Measurements from ENCODE around the gene LTBP4.
"Not testable (repeated sequence)": the region's sequence is repeated elsewhere in the genome, so short reads cannot be mapped to it uniquely, and the experiment has no call there.

The LTBP4 gene

DNA sequence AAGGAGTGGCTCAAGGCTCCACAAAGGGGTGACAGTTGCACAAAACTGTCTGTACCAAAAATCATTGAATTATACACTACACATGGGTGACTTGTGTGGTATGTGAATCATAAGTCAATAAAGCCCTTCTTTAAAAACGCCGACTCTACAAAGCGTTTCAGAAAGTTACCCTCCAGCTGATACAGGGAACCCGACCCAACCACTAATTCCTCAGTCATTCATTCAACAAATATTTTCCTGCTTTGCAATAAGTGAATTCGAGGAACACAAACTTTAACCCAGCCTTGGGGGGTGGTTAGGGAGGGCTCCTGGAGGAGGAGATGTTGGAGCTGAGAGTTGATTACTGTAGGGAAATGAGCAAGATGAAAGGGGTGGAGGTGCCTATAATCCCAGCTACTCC lies 32.0 kb downstream of the LTBP4 start:
- no peak for DNase-seq

DNA sequence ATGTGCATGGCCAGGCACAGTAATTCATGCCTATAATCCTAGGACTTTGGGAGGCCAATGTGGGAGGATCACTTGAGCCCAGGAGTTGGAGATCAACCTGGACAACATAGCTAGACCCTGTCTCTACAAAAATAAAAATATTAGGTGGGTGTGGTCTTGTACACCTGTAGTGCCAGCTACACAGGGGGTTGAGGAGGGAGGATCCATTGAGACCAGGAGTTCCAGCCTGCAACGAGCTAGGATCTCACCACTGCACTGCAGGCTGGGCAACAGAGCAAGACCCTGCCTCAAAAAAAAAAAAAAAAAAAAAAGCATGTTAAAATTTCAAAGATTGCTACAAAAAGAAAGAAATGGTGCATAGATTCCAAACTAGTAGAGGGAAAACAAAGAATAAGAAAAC lies 37.2 kb downstream of the LTBP4 start:
- DNase-seq: no peak

DNA sequence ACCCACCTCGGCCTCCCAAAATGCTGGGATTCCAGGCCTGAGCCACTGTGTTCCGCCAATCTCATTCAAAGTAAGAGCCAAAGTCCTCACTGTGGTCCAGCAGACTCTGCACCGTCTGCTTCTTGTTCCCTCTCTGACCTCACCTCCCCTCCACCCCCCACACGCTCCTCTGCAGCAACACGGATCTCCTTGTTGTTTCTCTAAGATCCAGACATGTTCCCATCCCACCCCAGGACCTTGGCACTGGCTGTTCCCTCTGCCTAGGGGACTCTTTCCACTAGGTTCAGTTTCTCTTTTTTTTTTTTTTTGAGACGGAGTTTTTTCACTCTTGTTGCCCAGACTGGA lies 38.4 kb downstream of the LTBP4 start:
- no peak for DNase-seq

DNA sequence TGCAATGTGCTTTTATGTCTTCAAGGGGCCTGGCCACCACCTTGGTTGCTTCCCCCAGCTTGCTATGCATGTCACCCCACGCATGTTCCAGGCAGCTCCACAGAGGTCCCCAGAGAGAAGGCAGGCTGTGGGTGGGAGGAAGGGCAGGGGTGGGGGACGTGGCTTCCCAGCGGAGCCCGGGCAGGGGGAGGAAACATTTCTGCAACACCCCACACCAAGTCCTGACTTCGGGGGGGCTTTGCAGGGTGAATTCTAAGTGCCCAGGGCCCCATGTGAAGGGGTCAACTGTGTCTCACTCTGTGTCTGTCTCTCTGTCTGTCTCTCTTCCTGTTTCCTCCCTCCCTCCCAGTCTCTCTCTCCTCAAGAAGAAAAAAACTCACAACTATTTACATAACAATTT lies 39.6 kb downstream of the LTBP4 start:
- DNase-seq: no peak

DNA sequence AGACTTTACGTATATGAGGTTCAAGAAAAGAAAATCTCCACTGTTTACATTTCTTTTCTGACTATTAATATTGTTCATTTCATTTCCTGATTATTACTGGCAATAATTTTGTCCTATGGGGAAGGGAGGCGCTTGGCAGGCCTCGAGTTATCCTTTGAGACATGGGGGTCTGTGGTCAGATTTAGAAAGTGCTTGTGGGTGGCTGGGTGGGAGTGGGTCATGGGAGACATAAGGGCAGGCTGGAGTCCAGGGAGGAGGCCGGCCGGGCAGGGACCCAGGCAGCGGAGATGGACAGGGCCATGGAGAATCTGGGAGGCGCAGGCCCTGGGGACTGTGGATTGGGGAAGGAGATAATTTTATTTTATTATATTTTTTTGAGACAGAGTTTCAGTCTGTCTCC lies 40.1 kb downstream of the LTBP4 start:
- DNase-seq: no peak

DNA sequence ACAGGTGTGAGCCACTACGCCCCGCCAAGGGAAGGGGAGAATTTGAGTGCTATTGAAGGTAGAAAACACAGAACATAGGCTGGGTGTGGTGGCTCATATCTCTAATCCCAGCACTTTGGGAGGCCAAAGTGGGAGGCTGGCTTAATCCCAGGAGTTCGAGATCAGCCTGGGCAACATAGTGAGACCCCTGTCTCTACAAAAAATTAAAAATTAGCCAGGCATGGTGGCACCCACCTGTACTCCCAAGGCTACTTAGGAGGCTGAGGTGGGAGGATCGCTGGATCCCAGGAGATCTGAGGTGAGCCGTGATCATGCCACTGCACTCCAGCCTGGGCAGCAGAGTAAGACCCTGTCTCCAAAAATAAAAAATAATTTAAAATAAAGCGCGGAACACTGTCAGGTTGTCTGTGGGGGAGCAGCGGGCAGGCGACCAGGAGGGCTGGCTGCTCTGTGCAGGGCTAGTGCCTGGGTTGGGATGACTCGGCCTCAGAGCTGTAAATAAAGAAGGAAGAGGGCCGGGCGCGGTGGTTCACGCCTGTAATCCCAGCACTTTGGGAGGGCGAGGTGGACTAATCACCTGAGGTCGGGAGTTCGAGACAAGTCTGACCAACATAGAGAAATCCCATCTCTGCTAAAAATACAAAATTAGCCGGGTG lies 41.0 kb downstream of the LTBP4 start:
- DNase-seq: no peak

DNA sequence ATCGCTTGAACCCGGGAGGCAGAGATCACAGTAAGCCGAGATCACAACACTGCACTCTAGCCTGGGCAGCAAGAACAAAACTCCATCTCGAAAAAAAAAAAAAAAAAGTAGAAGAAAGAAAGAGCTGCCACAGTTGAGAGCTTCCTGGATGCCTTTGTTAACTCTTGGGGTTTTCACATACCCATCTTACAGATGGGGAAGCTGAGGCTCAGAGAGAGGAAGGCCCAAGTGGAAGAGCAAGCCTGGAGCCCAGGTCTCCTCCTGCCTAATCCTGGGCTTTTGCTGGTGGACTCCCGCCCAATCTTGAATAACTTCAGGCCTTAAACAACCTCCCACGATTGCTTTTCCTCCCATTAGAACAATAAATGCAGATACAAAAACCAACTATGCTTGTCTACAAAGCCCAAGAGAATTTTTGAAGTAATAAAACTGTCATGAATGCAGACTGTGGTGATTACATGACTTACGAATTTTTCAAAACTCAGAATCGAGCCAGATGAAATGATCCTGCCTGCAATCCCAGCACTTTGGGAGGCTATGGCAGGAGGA lies 41.7 kb downstream of the LTBP4 start:
- DNase-seq: no peak

DNA sequence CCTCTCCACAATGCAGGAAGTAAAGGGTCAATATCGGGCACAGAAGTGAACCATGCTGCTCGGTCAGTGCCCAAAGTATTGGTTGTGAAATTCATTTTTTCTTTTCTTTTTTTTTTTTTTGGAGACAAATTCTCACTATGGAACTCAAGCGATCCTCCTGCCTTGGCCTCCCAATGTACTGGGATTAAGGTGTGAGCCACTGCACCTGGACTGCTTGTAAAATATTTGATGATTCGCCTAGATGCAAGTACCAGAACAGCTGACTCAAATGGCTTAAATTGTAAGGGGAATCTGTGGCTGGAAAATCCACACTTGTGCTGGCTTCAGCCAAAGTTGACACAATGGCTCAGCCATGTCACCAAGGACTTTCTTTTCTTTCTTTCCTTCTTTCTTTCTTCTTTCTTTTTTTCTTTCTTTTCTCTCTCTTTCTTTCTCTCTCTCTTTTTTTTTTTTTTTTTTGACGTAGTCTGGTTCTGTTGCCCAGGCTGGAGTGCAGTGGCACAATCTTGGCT lies 45.6 kb downstream of the LTBP4 start:
- no peak for DNase-seq

DNA sequence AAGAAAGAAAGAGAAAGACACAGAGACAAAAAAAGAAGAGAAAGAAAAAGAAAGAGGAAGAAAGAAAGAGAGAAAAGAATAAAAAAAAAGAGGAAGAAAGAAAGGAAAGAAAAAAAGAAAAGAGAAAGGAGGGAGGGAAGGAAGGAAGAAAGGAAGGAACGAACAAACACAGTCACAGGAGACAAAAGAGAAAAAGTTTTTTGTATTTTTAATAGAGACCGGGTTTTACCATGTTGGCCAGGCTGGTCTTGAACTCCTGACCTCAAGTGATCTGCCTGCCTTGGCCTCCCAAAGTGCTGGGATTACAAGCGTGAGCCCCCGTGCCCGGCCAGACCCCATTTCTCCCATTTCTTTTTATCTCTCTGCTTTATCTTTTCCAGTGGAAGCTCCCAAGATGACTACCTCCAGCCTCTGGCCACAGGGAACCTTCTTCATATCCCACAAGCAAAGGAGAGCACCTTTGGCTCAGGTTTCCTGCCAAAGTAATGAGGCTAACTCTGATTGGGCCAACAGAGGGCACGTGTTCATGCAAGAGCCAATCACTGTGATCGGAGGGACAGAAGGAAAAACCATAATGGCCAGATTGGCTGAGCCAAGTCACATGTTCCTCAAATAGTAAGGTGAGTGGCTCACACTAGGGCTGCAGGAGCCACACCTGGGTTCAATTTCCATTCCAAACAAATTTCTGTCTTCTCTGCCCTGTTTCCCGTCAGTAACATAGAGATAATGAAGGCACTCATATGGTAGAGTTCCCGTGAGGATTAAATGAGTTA lies 48.9 kb downstream of the LTBP4 start:
- not testable (repeated sequence) for DNase-seq

DNA sequence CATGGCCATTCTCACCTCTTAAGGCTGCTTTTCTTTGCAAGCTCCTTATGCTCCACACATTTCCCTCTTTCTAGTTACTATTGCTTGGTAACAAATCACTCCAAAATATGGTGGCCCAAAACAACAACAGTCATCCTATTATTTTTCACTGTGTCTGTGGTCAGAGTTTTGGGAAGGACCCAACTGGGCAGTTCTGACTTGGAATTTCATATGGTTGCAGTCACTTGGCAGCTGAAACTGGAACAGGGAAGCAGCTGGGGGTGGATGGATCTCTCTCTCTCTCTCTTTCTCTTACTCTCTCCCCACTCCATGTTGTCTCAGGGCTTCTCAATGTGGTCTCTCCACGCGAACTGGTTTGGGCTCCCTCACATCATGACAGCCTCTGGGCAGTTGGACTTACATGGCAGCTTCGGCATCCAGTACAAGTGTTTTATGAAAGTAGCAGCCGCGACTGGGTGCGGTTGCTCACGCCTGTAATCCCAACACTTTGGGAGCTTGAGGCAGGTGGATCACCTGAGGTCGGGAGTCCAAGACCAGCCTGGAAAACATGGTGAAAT lies 49.7 kb downstream of the LTBP4 start:
- no peak for DNase-seq

DNA sequence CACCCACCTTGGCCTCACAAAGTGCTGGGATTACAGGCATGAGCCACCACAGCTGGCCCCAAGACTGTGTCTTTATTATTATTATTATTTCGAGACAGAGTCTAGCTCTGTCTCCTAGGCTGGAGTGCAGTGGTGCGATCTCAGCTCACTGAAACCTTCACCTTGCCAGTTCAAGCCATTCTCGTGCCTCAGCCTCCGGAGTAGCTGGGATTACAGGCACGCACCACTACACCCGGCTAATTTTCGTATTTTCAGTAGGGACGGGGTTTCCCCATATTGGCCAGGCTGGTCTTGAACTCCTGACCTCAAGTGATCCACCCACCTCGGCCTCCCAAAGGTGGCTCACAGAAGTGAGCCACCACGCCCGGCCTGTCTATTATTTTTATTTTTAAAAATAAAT lies 51.1 kb downstream of the LTBP4 start:
- DNase-seq: not testable (repeated sequence)

DNA sequence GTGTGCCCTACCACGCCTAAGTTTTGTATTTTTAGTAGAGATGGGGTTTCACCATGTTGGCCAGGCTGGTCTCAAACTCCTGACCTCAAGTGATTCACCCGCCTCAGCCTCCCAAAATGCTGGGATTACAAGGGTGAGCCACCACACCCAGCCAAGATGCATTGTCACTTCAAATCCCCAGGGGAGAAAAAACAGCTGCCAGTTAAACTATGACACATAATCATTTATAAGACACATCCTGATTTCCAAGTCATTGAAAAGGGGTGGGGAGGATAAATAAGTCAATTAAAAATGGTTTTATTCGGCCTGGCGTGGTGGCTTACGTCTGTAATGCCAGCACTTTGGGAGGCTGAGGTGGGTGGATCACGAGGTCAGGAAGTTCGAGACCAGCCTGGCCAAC lies 54.5 kb downstream of the LTBP4 start:
- not testable (repeated sequence) for DNase-seq

DNA sequence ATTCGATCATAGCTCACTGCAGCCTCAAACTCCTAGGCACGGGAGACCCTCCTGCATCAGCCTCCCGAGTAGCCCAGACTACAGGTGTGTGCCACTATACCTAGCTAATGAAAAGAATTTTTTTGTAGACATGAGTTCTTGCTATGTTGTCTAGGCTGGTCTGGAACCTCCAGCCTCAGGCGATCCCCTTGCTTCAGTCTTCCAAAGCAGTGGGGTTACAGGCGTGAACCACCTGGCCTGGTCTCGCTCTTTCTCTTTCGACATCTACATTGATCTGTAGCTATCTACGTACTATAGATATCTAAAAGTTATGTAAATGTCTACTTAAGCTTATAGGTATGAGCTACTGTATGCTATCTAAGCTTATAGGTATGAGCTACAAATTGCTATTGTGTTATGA lies 56.9 kb downstream of the LTBP4 start:
- DNase-seq: no peak

DNA sequence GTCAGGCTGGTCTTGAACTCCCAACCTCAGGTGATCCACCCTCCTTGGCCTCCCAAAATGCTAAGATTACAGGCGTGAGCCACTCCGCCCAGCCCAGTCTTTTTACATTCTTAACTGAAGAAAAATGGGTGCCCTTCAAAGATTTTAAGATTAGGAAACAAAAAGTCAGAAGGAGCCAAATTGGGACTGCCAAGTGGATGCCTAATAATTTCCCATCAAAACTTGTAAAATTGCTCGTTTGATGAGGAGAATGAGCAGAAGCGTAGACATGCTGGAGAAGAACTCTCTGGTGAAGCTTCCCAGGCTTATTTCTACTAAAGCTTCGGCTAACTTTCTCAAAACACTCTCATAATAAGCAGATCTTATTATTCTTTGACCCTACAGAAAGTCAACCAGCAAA lies 57.9 kb downstream of the LTBP4 start:
- DNase-seq: no peak

DNA sequence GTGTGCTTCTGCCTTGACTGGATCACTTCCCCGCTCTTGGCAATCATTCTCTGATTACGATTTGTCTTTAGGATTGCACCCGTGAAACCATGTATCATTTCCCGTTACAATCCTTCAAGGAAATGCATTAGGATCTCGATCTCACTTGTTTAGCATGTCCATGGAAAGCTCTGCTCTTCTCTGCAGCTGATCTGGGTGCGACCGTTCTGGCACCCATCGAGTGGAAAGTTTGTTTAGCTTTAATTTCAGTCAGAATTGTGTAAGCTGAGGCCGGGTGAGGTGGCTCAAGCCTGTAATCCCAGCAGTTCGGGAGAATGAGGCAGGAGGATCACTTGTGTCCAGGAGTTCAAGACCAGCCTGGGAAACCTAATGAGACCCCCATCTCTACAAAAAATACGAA lies 58.4 kb downstream of the LTBP4 start:
- DNase-seq: no peak

DNA sequence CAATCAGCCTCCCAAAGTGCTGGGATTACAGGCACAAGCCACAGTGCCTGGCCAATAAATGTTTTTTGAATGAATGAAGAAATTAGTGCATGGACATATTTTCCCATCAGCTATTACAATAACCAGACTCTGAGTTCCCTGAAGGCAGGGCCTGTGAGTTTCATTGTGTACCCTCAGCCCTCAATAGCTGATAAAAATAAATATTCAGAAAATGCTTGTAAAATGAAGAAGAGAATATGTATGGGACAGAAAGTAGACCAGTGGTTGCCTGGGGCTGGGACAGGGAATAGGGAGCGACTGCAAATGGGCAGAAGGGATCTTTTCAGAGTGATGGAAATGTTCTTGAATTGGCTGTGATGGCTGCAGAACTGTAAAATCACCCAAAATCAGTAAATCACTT lies 60.4 kb downstream of the LTBP4 start:
- DNase-seq: no peak

DNA sequence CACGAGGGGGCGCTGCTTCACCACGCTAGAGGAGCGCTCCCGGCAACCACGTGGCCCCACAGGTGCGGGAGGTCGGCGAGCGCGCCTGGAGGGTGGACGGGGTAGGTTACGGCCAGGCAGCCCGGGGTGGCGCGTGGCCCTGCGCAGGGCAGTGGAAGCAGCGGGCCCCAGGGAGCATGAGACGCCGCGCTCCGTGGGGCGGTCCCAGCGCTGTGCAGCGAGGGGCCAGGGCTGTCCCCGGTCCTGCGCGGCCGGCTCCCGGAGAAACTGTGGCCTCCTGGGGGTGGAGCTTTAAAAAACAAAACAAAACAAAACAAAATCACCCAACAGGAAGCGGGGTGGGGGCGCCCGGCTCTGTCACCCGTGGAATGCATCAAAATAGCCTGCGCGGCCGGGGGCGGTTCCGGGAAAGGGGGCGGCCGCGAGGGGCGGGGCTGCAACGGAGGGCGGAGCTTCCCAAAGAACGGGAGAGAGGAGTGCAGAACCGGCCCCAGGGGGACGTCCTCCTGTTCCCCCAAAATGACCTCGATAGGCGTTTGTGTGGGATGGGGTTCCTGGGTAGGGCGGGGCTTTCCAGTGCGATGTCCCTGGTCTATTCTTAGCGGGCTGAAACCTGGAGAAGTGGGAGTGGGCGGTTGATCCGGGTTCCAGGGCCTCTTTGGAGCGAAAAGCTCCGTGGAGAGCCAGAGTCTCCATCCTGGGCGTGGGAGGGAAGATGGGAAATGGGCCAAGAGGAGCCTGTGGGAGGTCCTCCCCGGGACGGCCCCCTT lies 61.9 kb downstream of the LTBP4 start:
- peak; percentile 63 for DNase-seq

DNA sequence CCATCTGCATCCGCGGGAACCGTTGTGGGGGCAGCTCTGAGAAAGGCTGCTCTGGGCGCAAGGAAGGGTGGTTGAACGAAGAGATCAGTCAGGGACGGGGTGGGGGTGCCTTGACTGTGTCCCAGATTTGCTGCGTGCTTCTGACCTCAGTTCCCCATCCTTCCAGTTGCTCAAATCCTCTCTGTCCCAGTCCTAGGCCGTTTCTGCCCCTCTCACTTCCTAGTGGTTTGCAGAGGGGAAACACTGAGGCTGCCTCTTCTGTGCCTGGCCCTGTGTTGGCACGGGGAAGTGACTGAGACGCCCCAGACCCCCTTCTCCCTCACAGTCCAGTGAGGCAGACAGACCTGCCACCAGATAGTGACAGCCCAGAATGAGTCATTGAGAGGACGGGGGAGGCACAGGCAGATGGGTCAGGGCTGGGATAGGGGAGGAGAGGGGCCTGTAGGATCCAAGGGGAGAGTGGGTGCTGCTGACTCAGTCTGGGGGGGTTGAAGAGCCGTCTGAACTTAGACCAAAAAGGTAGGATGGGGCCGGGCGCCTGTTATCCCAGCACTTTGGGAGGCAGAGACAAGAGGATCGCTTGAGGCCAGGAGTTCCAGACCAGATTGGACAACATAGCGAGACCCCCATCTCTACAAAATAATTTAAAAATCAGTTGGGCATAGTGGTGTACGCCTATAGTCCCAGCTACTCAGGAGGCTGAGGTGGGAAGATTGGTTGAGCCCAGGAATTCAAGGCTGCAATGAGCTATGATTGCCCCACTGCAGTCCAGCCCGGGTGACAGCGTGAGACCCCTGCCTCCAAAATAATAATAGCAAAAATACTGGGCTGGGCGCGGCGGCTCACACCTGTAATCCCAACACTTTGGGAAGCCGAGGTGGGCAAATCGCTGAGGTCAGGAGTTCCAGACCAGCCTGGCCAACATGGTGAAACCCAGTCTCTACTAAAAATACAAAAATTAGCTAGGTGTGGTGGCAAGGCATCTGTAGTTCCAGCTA lies 62.8 kb downstream of the LTBP4 start:
- no peak for DNase-seq

DNA sequence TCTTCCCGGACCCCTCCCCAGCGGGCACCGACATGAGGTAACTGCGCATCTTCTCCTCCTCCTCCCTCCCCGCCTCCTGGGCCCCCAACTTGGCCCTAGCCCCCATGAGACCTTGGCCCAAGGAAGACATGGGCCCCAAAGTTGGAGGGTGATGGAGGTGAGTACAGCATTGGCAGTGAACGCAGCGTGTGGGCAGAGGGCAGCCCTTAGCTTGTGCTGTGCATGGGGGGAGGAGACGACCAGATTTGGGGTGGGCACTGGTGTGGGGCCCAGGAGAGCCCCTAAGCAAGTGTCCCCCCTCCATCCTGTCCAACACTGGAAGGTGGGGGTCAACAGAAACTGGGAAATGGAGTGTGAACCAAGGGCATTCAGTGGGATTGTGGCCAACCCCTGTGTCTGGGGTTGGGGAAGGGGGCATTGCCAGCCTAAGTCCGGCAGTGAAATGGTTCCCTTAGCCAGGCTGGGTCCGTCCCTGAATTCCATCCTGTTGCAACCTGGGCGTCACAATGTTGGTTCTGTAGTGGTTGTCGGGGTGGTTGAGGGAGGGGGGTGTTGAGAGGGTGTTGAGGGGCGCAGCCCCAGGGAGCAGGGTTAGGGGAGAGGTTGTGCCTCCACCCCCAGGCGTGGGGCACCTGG lies 65.8 kb downstream of the LTBP4 start:
- DNase-seq: no peak

DNA sequence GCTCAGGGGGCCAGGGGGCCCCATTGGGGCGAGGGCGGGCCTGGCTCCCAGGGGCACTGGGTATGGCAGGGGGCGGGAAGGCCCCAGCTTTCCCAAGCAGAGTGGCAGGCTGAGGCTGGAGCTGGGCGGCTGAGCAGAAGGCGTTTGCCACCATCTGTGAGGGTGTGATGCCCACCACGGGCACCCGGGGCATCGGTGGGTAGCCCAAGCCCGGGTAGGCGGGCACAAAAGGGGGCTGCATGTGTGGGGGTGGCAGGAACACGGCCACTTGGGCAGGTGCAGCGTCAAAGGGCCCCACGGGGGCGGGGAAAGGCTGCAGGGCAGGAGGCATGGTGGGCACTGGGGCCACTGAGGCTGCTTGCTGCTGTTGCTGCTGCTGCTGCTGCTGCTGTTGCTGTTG lies 66.4 kb downstream of the LTBP4 start:
- DNase-seq: no peak

DNA sequence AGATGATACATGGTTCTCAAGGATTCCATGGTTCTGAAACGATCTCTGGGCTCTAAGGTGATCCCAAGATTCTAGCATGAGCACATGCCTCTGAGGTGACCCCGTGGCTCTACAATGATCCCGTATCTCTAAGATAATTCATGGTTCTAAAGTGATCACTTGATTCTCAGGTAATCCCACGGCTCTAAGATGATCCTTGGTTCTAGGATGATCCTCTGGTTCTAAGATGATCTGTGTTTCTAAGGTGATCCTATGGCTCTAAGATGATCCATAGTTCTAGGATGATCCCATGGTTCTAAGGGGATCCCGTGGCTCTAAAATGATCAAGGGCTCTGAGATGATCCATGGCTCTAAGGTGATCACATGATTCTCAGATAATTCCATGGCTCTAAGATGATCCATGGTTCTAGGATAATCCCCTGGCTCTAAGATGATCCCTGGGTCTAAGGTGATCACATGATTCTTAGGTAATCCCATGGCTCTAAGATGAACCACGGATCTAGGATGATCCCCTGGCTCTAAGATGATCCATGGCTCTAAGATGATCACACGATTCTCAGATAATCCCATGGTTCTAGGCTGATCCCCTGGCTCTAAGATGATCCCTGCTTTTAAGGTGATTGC lies 67.9 kb downstream of the LTBP4 start:
- no peak for DNase-seq
